CD14-positive monocyte (primary cell): ENCODE results near the gene LRP8. TPM values are rescaled to one million over a fixed set of nuclear protein-coding genes. Genes with fewer than 3 reads are reported as not detected.

ENCODE experiments used
- DNase-seq, 3 donors: peaks; one replicate each; pipeline ENCODE4 v3.0.0-alpha.2; 2011 to 2022
- H2AFZ ChIP-seq: 2 replicates; pipeline ENCODE4 v1.6.0; 2012; ENCODE audit warnings: mild to moderate bottlenecking, low read depth, low read length, inconsistent platforms; ENCODE audit not compliant: insufficient read depth, poor library complexity, severe bottlenecking
- H3K27ac ChIP-seq, 2 donors: 1 replicate in 1 of 2; 2 replicates in 1 of 2; pipeline ENCODE4 v1.5.1; 2012 to 2013; ENCODE audit warnings: low read length in 2 of 2, control low read depth in 1 of 2, inconsistent platforms in 1 of 2, low read depth in 1 of 2, mild to moderate bottlenecking in 1 of 2
- H3K27me3 ChIP-seq, 2 donors: one replicate each; pipeline versions ENCODE4 v1.6.0 to v1.6.1; 2011 to 2013; ENCODE audit warnings: low read length in 2 of 2; ENCODE audit not compliant: control insufficient read depth in 2 of 2, insufficient read depth in 2 of 2
- H3K36me3 ChIP-seq, 2 donors: replicated peaks in 1 of 2; 1 replicate in 1 of 2; 2 replicates in 1 of 2; pipeline versions ENCODE4 v1.5.1 to v1.6.1; 2012 to 2013; ENCODE audit warnings: low read length in 2 of 2, control low read depth in 1 of 2, inconsistent platforms in 1 of 2, mild to moderate bottlenecking in 1 of 2; ENCODE audit not compliant: insufficient read depth in 2 of 2, control insufficient read depth in 1 of 2
- H3K4me1 ChIP-seq, 2 donors: 1 replicate in 1 of 2; 2 replicates in 1 of 2; pipeline versions ENCODE4 v1.5.1 to v1.6.1; 2012 to 2013; ENCODE audit warnings: low read length in 2 of 2, control low read depth in 1 of 2, inconsistent platforms in 1 of 2, mild to moderate bottlenecking in 1 of 2, moderate library complexity in 1 of 2; ENCODE audit not compliant: insufficient read depth in 2 of 2, control insufficient read depth in 1 of 2
- H3K4me2 ChIP-seq: replicated peaks from 2 replicates; pipeline ENCODE3; 2012; ENCODE audit warnings: low read length, moderate library complexity, mild to moderate bottlenecking; ENCODE audit not compliant: poor library complexity, severe bottlenecking; ENCODE audit errors: extremely low read depth
- H3K4me3 ChIP-seq, 3 experiments: fragments of 200-600 bp in 1 of 3; sonication (generic) in 1 of 3; replicated peaks in 1 of 3; 1 replicate in 2 of 3; 2 replicates in 1 of 3; pipeline ENCODE4 v1.5.1; 2011 to 2013; ENCODE audit warnings: low read length in 3 of 3, mild to moderate bottlenecking in 3 of 3, control low read depth in 2 of 3, low read depth in 2 of 3, inconsistent platforms in 1 of 3, moderate library complexity in 1 of 3
- H3K79me2 ChIP-seq: 2 replicates; pipeline ENCODE4 v1.6.0; 2012; ENCODE audit warnings: mild to moderate bottlenecking, control low read depth, inconsistent platforms, low read length, moderate library complexity; ENCODE audit not compliant: insufficient read depth
- H3K9ac ChIP-seq: 2 replicates; pipeline ENCODE4 v1.6.0; 2017; ENCODE audit warnings: low read length, mild to moderate bottlenecking; ENCODE audit not compliant: insufficient read depth, poor library complexity, severe bottlenecking
- H3K9me3 ChIP-seq, 2 donors: replicated peaks in 1 of 2; 1 replicate in 1 of 2; 2 replicates in 1 of 2; pipeline versions ENCODE4 v1.5.1 to v1.6.1; 2012 to 2013; ENCODE audit warnings: low read length in 2 of 2, control low read depth in 1 of 2; ENCODE audit not compliant: control insufficient read depth in 1 of 2, insufficient read depth in 1 of 2
- H4K20me1 ChIP-seq: 2 replicates; pipeline ENCODE4 v1.6.0; 2012; ENCODE audit warnings: mild to moderate bottlenecking, low read length, control low read depth, moderate library complexity; ENCODE audit not compliant: insufficient read depth
- H3K27ac Mint-ChIP-seq, 7 donors: one replicate each; pipeline ENCODE4 v1.8.0; 2020; ENCODE audit warnings: mild to moderate bottlenecking in 7 of 7, mixed read lengths in 7 of 7, moderate library complexity in 6 of 7, inconsistent platforms in 2 of 7
- H3K27me3 Mint-ChIP-seq, 3 donors: one replicate each; pipeline ENCODE4 v1.8.0; 2021 to 2022; ENCODE audit warnings: low read depth in 3 of 3, mild to moderate bottlenecking in 3 of 3, mixed read lengths in 3 of 3, moderate library complexity in 3 of 3, inconsistent platforms in 1 of 3
- H3K36me3 Mint-ChIP-seq, 2 donors: one replicate each; pipeline ENCODE4 v1.8.0; 2020; ENCODE audit warnings: mixed read lengths in 2 of 2, inconsistent platforms in 1 of 2, mild to moderate bottlenecking in 1 of 2
- H3K4me1 Mint-ChIP-seq: one replicate; pipeline ENCODE4 v1.8.0; 2020; ENCODE audit warnings: mild to moderate bottlenecking, mixed read lengths
- H3K4me3 Mint-ChIP-seq, 2 donors: one replicate each; pipeline ENCODE4 v1.8.0; 2020; ENCODE audit warnings: mild to moderate bottlenecking in 2 of 2, mixed read lengths in 2 of 2, moderate library complexity in 1 of 2
- H3K9me3 Mint-ChIP-seq, 7 donors: one replicate each; pipeline ENCODE4 v1.8.0; 2020 to 2022; ENCODE audit warnings: mixed read lengths in 7 of 7, mild to moderate bottlenecking in 6 of 7, moderate library complexity in 6 of 7, inconsistent platforms in 2 of 7
- WGBS: methylation state at CpG from one replicate; pipeline ENCODE4 v1.1.5; 2013; ENCODE audit warnings: missing lambda C conversion rate; ENCODE audit not compliant: insufficient coverage; 5-methylcytosine and 5-hydroxymethylcytosine counted together
- intact Hi-C, 2 donors: fragments of 100-400 bp; cut with micrococcal nuclease; formaldehyde crosslinking; loops; one replicate each; pipeline versions ENCODE4 v1.15.0 to v1.15.1; 2023
- polyA plus RNA-seq, 3 donors: library from polyadenylated mRNA; depleted of rRNA in 1 of 3; unstranded in 2 of 3; stranded (reverse) in 1 of 3; fragments of 300-500 nt in 2 of 3; fragments of >200 nt in 1 of 3; fragmentation: Illumina TruSeq in 2 of 3; gene quantifications; 1 replicate in 2 of 3; 2 replicates in 1 of 3; pipeline ENCODE4 v1.2.3, GENCODE V29; 2012 to 2021
- TF ChIP-seq, protein P1 (sequence below): fragments of 200-600 bp; IDR thresholded peaks from one replicate; pipeline ENCODE4 v1.8.0; 2022; ENCODE audit warnings: antibody characterized with exemption, mild to moderate bottlenecking

LRP8 gene
- polyA plus RNA-seq, 3 donors, result 0.76 to 11.3 (median 0.95) TPM

DNA sequence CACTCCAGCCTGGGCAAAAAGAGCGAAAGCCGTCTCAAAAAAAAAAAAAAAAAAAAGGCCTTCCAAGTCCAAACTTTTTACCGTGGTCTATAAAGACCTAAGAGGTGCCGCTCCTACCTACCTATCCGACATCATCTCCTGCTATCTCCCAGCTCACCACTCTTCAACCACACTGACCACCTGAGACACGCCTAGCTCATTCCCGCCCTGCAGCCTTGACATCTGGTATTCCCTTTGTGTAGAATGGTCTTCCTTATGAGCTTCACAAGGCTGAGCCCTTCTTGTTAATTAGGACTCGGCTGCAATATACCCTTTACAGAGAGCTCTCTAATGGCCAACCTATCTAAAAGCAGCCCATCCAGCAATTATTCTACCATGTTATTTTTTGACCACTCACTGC is 90.2 kb downstream of the LRP8 start:
- H3K4me3 ChIP-seq, result peak overlapping the region; percentile 89 to 94 (median 90)
- 30% methylated on average over 2 of the region's 8 CpGs for WGBS
- H3K4me2 ChIP-seq, result peak overlapping the region; percentile 98
- peaks cover 0 to 5% (median 2%) of the 10 kb centered on the region in 3 donors for H3K27me3 Mint-ChIP-seq
- H3K27ac ChIP-seq, result peak overlapping the region; percentile 72 to 93
- no peak for DNase-seq
- peaks cover 22% of the 10 kb centered on the region for H3K4me1 Mint-ChIP-seq
- peaks cover 15 to 21% of the 10 kb centered on the region in 2 donors for H3K4me1 ChIP-seq
- TF ChIP-seq, protein P1, sequence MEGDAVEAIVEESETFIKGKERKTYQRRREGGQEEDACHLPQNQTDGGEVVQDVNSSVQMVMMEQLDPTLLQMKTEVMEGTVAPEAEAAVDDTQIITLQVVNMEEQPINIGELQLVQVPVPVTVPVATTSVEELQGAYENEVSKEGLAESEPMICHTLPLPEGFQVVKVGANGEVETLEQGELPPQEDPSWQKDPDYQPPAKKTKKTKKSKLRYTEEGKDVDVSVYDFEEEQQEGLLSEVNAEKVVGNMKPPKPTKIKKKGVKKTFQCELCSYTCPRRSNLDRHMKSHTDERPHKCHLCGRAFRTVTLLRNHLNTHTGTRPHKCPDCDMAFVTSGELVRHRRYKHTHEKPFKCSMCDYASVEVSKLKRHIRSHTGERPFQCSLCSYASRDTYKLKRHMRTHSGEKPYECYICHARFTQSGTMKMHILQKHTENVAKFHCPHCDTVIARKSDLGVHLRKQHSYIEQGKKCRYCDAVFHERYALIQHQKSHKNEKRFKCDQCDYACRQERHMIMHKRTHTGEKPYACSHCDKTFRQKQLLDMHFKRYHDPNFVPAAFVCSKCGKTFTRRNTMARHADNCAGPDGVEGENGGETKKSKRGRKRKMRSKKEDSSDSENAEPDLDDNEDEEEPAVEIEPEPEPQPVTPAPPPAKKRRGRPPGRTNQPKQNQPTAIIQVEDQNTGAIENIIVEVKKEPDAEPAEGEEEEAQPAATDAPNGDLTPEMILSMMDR, result no peak
- no peaks in the 10 kb centered on the region for H3K9me3 ChIP-seq
- H3K36me3 Mint-ChIP-seq, result peaks cover 31 to 32% of the 10 kb centered on the region in 2 donors
- no peaks in the 10 kb centered on the region for H3K27me3 ChIP-seq
- peak overlapping the region; percentile 93 to 96 for H3K4me3 Mint-ChIP-seq
- H3K27ac Mint-ChIP-seq, result peak overlapping the region; percentile 95 to 99 (median 97)
- peaks cover 0 to 2% (median 0%) of the 10 kb centered on the region in 7 donors for H3K9me3 Mint-ChIP-seq
- H2AFZ ChIP-seq, result peak overlapping the region; percentile 97
- peak overlapping the region; percentile 80 for H3K9ac ChIP-seq
- peaks cover 36% of the 10 kb centered on the region for H3K79me2 ChIP-seq
- H3K36me3 ChIP-seq, result peaks cover 30 to 39% of the 10 kb centered on the region in 2 donors
- H4K20me1 ChIP-seq, result no peaks in the 10 kb centered on the region
- intact Hi-C loops, result no loop called here

DNA sequence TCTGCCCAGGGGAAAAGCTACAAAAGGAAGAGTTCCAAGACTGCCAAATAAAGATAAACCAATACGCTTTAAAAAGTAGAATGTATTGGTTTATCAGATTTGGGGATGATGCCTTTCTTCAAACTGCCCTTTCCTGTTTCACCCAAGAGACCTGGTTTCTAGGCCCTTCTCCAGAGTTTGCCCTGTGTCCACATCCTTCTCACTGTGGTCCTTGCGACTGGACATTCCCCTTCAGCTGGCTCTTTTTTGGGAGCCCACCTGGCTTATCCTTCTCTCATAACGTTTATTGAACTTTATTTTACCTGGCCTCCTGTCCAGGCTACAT is 106.9 kb downstream of the LRP8 start:
- Mint-ChIP-seq H3K4me3 (peak overlapping the region; percentile 87 to 94), H3K4me1 (peaks cover 30% of the 10 kb centered on the region), H3K9me3 (no peaks in the 10 kb centered on the region), H3K27me3 (peaks cover 0 to 3% (median 2%) of the 10 kb centered on the region in 3 donors), H3K36me3 (peaks cover 15 to 16% of the 10 kb centered on the region in 2 donors), H3K27ac (peak overlapping the region; percentile 80 to 96 (median 89))
- Histone ChIP-seq H3K9me3 (no peaks in the 10 kb centered on the region), H3K36me3 (peaks cover 3 to 18% of the 10 kb centered on the region in 2 donors), H3K4me1 (peaks cover 17 to 28% of the 10 kb centered on the region in 2 donors), H3K27ac (peak overlapping the region; percentile 45 to 88), H3K9ac (peak overlapping the region; percentile 84), H4K20me1 (no peaks in the 10 kb centered on the region), H3K79me2 (peaks cover 13% of the 10 kb centered on the region), H3K27me3 (no peaks in the 10 kb centered on the region), H3K4me2 (peak overlapping the region; percentile 77), H3K4me3 (peak overlapping the region; percentile 73 to 91 (median 88)), H2AFZ (peak overlapping the region; percentile 98)
- TF ChIP-seq, protein P1, result no peak
- intact Hi-C loops, result no loop called here
- no peak for DNase-seq
- 71% methylated on average over 1 of the region's 3 CpGs for WGBS
